NB4 (cell line): ENCODE data around the gene SHOX.

Experiments used
- DNase-seq: peaks from one replicate; pipeline ENCODE4 v3.0.0; 2010; ENCODE audit warnings: low read depth
- H3K4me3 ChIP-seq: one replicate; pipeline ENCODE4 v1.5.1; 2011; ENCODE audit warnings: mild to moderate bottlenecking, low read depth, low read length, moderate library complexity
- MYC ChIP-seq: IDR thresholded peaks from 2 replicates; pipeline ENCODE4 v1.6.1; 2011; ENCODE audit warnings: low read depth, low read length
- POLR2A ChIP-seq: IDR thresholded peaks from 2 replicates; pipeline ENCODE4 v1.6.1; 2011; ENCODE audit warnings: mild to moderate bottlenecking; ENCODE audit not compliant: insufficient read length; ENCODE audit errors: extremely low read depth
- TF ChIP-seq, protein P1 (sequence below): IDR thresholded peaks from one replicate; pipeline ENCODE4 v1.5.1; 2012; ENCODE audit warnings: low read depth, low read length
- TF ChIP-seq, protein P2 (sequence below): IDR thresholded peaks from 2 replicates; pipeline ENCODE4 v1.6.1; 2011; ENCODE audit warnings: low read depth, low read length

Gene SHOX

GRCh38 chrX:675279-675954 is 44.8 kb downstream of the SHOX start:
- no peak for TF ChIP-seq POLR2A
- TF ChIP-seq, protein P1, sequence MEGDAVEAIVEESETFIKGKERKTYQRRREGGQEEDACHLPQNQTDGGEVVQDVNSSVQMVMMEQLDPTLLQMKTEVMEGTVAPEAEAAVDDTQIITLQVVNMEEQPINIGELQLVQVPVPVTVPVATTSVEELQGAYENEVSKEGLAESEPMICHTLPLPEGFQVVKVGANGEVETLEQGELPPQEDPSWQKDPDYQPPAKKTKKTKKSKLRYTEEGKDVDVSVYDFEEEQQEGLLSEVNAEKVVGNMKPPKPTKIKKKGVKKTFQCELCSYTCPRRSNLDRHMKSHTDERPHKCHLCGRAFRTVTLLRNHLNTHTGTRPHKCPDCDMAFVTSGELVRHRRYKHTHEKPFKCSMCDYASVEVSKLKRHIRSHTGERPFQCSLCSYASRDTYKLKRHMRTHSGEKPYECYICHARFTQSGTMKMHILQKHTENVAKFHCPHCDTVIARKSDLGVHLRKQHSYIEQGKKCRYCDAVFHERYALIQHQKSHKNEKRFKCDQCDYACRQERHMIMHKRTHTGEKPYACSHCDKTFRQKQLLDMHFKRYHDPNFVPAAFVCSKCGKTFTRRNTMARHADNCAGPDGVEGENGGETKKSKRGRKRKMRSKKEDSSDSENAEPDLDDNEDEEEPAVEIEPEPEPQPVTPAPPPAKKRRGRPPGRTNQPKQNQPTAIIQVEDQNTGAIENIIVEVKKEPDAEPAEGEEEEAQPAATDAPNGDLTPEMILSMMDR = no peak
- TF ChIP-seq MYC = no peak
- TF ChIP-seq, protein P2, sequence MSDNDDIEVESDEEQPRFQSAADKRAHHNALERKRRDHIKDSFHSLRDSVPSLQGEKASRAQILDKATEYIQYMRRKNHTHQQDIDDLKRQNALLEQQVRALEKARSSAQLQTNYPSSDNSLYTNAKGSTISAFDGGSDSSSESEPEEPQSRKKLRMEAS = no peak
- no peak for DNase-seq
- no peak overlapping the region for H3K4me3 ChIP-seq

DNA sequence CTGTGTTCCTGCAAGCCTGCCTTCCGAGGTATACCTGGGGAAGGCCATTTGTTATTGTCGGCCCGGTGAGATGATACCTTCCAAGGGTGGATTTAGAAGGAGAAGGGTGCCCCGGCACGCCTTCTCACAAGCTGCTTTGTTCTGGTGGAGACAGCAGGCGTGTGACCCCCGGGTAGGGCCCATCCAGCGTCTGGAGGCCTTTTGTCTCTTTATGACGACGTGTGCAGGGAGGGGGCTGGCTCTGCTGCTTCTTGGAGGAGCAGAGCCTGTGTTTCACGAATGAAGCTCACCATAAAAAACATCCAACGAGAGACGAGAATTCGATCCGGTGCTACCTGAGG is 45.3 kb downstream of the SHOX start:
- TF ChIP-seq MYC (no peak), POLR2A (no peak)
- TF ChIP-seq, protein P1 = no peak
- TF ChIP-seq, protein P2 = no peak
- no peak for DNase-seq
- no peak overlapping the region for H3K4me3 ChIP-seq

GRCh38 chrX:677376-677775 is 46.8 kb downstream of the SHOX start:
- DNase-seq = no peak
- H3K4me3 ChIP-seq = no peak overlapping the region
- TF ChIP-seq, protein P2 = no peak
- TF ChIP-seq, protein P1 = no peak
- no peak for TF ChIP-seq MYC
- no peak for TF ChIP-seq POLR2A

GRCh38 chrX:679291-679979 is 48.8 kb downstream of the SHOX start:
- DNase-seq = no peak
- no peak overlapping the region for H3K4me3 ChIP-seq
- TF ChIP-seq, protein P2 = no peak
- TF ChIP-seq MYC (no peak), POLR2A (no peak)
- TF ChIP-seq, protein P1 = no peak

GRCh38 chrX:680062-680461 is 49.5 kb downstream of the SHOX start:
- TF ChIP-seq MYC (no peak), POLR2A (no peak)
- TF ChIP-seq, protein P2 = no peak
- TF ChIP-seq, protein P1 = no peak
- no peak for DNase-seq
- H3K4me3 ChIP-seq = no peak overlapping the region
